ENCODE results near the gene CCDC198. TPM values are rescaled to one million over a fixed set of nuclear protein-coding genes. Genes with fewer than 3 reads are reported as not detected.

The CCDC198 gene
- total RNA-seq, 1 experiment from 2014 or later, result not detected

DNA sequence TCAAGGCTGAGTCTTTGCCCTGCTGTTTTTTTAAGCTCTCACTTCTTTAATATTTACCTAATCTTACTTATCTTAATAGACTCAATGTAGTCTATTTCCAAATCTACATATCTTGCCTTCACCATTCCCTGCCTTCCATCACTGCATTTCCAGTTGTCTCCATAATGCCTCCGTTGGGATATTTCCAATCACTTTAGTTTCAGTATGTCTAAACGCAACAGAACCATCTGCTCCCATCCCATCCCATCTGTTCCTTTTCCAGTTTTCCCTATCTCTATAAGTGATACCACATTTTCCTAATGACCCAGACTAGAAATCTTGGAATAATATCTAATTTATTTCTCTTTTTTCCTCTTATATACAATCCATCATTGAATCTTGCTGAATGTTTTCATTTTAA, 15.1 kb upstream of the CCDC198 start:
- intact Hi-C loops (cut with micrococcal nuclease; ENCODE audit: unreplicated experiment), result no loop called here
- H3F3A ChIP-seq (ENCODE audit: insufficient read depth, low read depth), result no peaks in the 10 kb centered on the region
- DNase-seq, result no peak
- no TSS peak for BruUV-seq (replicated peaks)
- no peaks in the 10 kb centered on the region for H3K9me2 ChIP-seq (ENCODE audit: insufficient read depth)
- no peaks in the 10 kb centered on the region for H4K20me1 ChIP-seq (ENCODE audit: insufficient read depth)
- peaks cover 11% of the 10 kb centered on the region; the same call in 1 of the 2 replicates for H3K27me3 ChIP-seq (ENCODE audit: insufficient read depth, low read depth)
- no peak overlapping the region for H2AFZ ChIP-seq
- ChIA-PET CTCF (no interaction called here), POLR2A (ENCODE audit: unreplicated experiment) (no interaction called here)
- no peaks in the 10 kb centered on the region for H3K36me3 ChIP-seq (ENCODE audit: low read depth)
- H3K4me3 ChIP-seq, result no peak overlapping the region
- H3K9me3 ChIP-seq (ENCODE audit: insufficient read depth, low read depth), result no peaks in the 10 kb centered on the region
- no peaks in the 10 kb centered on the region for H3K4me1 ChIP-seq (replicated peaks; ENCODE audit: insufficient read depth)
- no peaks in the 10 kb centered on the region for H3K79me2 ChIP-seq (ENCODE audit: low read depth)
- H3K4me2 ChIP-seq, result no peak overlapping the region
- no peak overlapping the region for H3K27ac ChIP-seq
- TF ChIP-seq CTCF (conservative IDR thresholded peaks at IDR 0.05), result no peak
- no peak for TF ChIP-seq EZH2 (IDR thresholded peaks at IDR 0.05; ENCODE audit: low read depth)

GRCh38 chr14:57502586-57503254, 9.1 kb upstream of the CCDC198 start:
- no TSS peak for BruUV-seq (replicated peaks)
- ChIA-PET POLR2A (ENCODE audit: unreplicated experiment) (no interaction called here), CTCF (no interaction called here)
- Histone ChIP-seq H3K79me2 (ENCODE audit: low read depth) (no peaks in the 10 kb centered on the region), H3K27ac (no peak overlapping the region), H3K36me3 (ENCODE audit: low read depth) (no peaks in the 10 kb centered on the region), H3K4me1 (replicated peaks; ENCODE audit: insufficient read depth) (no peaks in the 10 kb centered on the region; the same call in 1 of the 2 replicates), H3K9me2 (ENCODE audit: insufficient read depth) (no peaks in the 10 kb centered on the region), H3K4me3 (no peak overlapping the region), H3K9me3 (ENCODE audit: insufficient read depth, low read depth) (no peaks in the 10 kb centered on the region; the same call in 1 of the 2 replicates), H4K20me1 (ENCODE audit: insufficient read depth) (no peaks in the 10 kb centered on the region), H3F3A (ENCODE audit: insufficient read depth, low read depth) (no peaks in the 10 kb centered on the region), H3K27me3 (ENCODE audit: insufficient read depth, low read depth) (0 out of 2 replicates have a peak, but pooled peaks cover 5% of the 10 kb centered on the region), H3K4me2 (no peak overlapping the region), H2AFZ (no peak overlapping the region)
- no peak for DNase-seq
- TF ChIP-seq EZH2 (IDR thresholded peaks at IDR 0.05; ENCODE audit: low read depth) (no peak), CTCF (conservative IDR thresholded peaks at IDR 0.05) (no peak)
- intact Hi-C loops (cut with micrococcal nuclease; ENCODE audit: unreplicated experiment), result no loop called here

GRCh38 chr14:57501039-57501557, 7.4 kb upstream of the CCDC198 start:
- Histone ChIP-seq H3K36me3 (ENCODE audit: low read depth) (no peaks in the 10 kb centered on the region), H3K9me2 (ENCODE audit: insufficient read depth) (no peaks in the 10 kb centered on the region), H3K4me2 (no peak overlapping the region), H3K27me3 (ENCODE audit: insufficient read depth, low read depth) (peaks cover 15% of the 10 kb centered on the region), H3K27ac (no peak overlapping the region), H3K4me1 (replicated peaks; ENCODE audit: insufficient read depth) (no peaks in the 10 kb centered on the region; the same call in 1 of the 2 replicates), H2AFZ (no peak overlapping the region), H3K79me2 (ENCODE audit: low read depth) (no peaks in the 10 kb centered on the region), H3K4me3 (no peak overlapping the region), H3K9me3 (ENCODE audit: insufficient read depth, low read depth) (no peaks in the 10 kb centered on the region; the same call in 1 of the 2 replicates), H4K20me1 (ENCODE audit: insufficient read depth) (no peaks in the 10 kb centered on the region), H3F3A (ENCODE audit: insufficient read depth, low read depth) (no peaks in the 10 kb centered on the region)
- TF ChIP-seq EZH2 (IDR thresholded peaks at IDR 0.05; ENCODE audit: low read depth) (no peak), CTCF (conservative IDR thresholded peaks at IDR 0.05) (no peak)
- no peak for DNase-seq
- intact Hi-C loops (cut with micrococcal nuclease; ENCODE audit: unreplicated experiment), result no loop called here
- no TSS peak for BruUV-seq (replicated peaks)
- ChIA-PET CTCF (no interaction called here), POLR2A (ENCODE audit: unreplicated experiment) (interaction anchor here (0.8 kb wide), 1 partner anchor 344 kb away, joined by 6 read pairs; no protein-coding TSS in a partner anchor)
